Cardiac fibroblast (primary cell): ENCODE measurements around the gene CALCOCO2.

Experiments
- DNase-seq, 2 donors: peaks; one replicate each; pipeline versions ENCODE4 v3.0.0 to v3.0.0-alpha.2; 2010; ENCODE audit warnings: low read depth in 2 of 2
- H3K4me3 ChIP-seq, 2 donors: replicated peaks in 1 of 2; 1 replicate in 1 of 2; 2 replicates in 1 of 2; pipeline ENCODE4 v1.5.1; 2011; ENCODE audit warnings: low read depth in 2 of 2, low read length in 2 of 2, mild to moderate bottlenecking in 2 of 2, moderate library complexity in 1 of 2
- CTCF ChIP-seq: IDR thresholded peaks from one replicate; pipeline ENCODE4 v1.5.1; 2011; ENCODE audit warnings: low read depth, mild to moderate bottlenecking, low read length, inconsistent platforms

Gene CALCOCO2

GRCh38 chr17:48799069-48799723, 31.6 kb upstream of the CALCOCO2 start:
- no peak for DNase-seq
- H3K4me3 ChIP-seq = no peak overlapping the region
- no peak for TF ChIP-seq CTCF

GRCh38 chr17:48800626-48801217, 30.1 kb upstream of the CALCOCO2 start:
- H3K4me3 ChIP-seq = no peak overlapping the region
- TF ChIP-seq CTCF = no peak
- DNase-seq = no peak

GRCh38 chr17:48804936-48805411, 25.9 kb upstream of the CALCOCO2 start:
- no peak overlapping the region for H3K4me3 ChIP-seq
- peak; percentile 58 to 59 for DNase-seq

GRCh38 chr17:48809182-48809581, 21.7 kb upstream of the CALCOCO2 start:
- no peak for TF ChIP-seq CTCF
- H3K4me3 ChIP-seq = no peak overlapping the region
- DNase-seq = no peak

More at GRCh38 chr17:48804936-48805411, 25.9 kb upstream of the CALCOCO2 start:
- peak; percentile 91 for TF ChIP-seq CTCF

- no peak for TF ChIP-seq CTCF
- H3K4me3 ChIP-seq = no peak overlapping the region
- no peak for DNase-seq
Observed at GRCh38 chr17:48812001-48812400, 18.8 kb upstream of the CALCOCO2 start.

- DNase-seq = peak; percentile 56 to 64
- peak; percentile 87 for TF ChIP-seq CTCF
- H3K4me3 ChIP-seq = no peak overlapping the region
Observed at GRCh38 chr17:48814504-48814903, 16.3 kb upstream of the CALCOCO2 start.
